GM18907 (cell line): ENCODE measurements around the gene CSNK2A3.
"Not testable (repeated sequence)": the region's sequence is repeated elsewhere in the genome, so short reads cannot be mapped to it uniquely, and the experiment has no call there.

ENCODE experiments used
- ATAC-seq: cut with Tn5 transposase; IDR thresholded peaks from one replicate; pipeline ENCODE4 v1.9.1; 2021; ENCODE audit warnings: mild to moderate bottlenecking, moderate library complexity; ENCODE audit not compliant: unreplicated experiment

CSNK2A3 gene

GRCh38 chr11:11380340-11380739 lies 27.3 kb upstream of the CSNK2A3 start:
- ATAC-seq, result no peak

DNA sequence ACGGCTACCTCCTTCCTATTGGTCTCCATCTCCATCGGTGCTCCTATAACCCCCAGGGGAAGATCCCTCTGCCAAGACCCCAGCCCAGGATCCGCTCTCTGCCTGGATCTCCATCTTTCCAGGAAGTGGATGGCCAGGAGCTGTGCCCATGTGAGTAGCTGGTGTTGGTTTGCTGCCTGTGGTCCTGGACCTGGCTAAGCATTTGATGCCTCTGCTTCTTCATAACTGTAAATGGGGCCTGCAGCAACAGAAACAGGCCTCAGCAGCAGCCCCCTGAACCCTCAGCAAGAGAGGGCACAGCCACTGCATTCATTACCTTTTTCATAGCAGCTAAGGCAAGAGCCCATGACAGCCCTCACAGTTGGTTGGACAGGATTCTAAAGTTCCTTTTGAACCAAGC lies 26.6 kb upstream of the CSNK2A3 start:
- ATAC-seq, result no peak

GRCh38 chr11:11378184-11378940 lies 25.3 kb upstream of the CSNK2A3 start:
- ATAC-seq, result no peak

DNA sequence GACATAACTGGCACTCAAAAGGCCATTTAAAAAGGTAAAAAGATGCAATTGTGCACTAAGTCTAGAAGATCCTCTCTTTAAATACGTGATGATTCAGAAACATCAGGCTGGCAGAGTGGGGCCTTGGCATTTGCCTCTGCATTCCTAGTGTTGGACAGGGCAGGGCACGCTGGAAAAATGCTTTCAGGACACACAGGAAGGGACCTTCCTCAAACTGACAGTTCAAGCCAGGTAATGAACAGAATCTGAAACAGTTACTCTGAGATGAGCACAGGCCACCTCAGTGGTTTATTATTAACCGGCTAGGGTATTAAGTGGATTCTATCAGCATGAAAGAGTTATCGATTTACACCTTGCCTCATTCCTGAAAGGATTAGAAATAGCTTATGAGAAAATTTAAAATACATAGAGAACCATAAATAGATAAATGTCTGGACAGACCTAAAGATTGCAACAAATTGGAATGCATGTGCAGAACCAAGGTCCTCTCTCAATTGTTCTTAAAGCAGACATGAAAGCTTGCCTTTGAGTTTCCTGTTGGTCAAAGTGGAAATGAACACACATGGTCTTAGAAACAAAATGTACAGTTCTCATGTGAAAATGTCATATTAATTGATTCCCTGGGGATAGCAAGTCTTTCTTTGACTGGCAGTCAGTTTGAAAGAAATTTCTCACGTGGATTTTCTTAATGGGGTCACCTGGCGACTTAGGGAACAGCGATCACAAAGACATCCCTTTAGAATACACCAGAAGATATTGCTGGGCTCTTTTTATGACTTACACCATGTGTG lies 21.5 kb upstream of the CSNK2A3 start:
- peak; percentile 85 for ATAC-seq

GRCh38 chr11:11373934-11374333 lies 20.9 kb upstream of the CSNK2A3 start:
- no peak for ATAC-seq

- ATAC-seq, result no peak
Observed at GRCh38 chr11:11372461-11372860, 19.4 kb upstream of the CSNK2A3 start.

GRCh38 chr11:11370962-11371303 lies 17.9 kb upstream of the CSNK2A3 start:
- ATAC-seq, result no peak

DNA sequence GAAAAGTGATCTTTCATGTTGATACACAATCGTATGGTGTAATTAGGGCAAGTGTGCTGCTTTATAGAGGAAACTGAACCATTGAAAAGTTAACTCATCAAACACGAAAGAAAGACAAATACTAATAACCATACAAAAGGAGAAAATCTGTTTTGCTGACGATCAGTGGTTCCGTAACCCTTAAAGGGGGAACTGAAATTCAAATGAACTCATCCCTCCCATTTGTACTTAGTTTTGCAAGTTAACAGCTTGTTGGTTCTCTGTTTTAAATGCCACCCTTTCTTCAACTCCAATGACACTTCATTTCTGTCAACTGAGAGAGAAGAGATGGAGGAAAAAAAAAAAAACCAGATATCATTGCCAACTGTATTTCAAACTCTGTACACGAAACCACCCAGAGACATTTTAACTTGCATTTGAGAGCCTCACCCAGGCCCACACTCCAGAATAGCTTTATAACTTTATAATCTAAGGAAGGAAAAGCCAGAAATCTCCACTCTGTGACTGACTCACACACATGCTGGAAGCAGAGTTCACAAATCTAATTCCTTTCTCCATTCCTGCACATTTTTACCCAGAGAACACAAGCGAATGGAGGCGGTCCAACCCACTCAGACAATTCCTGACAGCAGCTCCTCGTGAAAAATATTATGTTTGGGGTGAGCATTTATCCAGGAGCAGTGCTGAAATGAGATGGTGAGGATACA lies 17.4 kb upstream of the CSNK2A3 start:
- ATAC-seq, result no peak

DNA sequence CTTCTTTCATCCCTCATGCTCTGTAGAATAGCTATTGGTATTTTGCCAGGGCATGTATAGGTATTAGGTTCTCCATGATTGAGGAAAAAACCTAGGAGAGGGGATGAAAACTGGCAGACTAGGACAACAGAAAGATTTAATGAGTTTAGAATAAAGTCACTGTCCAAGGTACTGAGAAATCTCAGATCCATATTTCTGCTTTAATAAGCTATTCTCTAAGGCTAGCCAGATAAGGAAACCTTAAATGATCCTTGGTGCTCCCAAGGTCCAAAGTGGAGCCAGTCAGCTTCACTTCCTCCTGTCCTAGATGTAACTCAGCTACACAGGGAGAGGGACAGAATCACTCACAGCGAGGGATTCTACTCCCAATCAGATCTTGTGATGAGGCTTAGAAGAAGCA lies 13.7 kb upstream of the CSNK2A3 start:
- ATAC-seq, result no peak

DNA sequence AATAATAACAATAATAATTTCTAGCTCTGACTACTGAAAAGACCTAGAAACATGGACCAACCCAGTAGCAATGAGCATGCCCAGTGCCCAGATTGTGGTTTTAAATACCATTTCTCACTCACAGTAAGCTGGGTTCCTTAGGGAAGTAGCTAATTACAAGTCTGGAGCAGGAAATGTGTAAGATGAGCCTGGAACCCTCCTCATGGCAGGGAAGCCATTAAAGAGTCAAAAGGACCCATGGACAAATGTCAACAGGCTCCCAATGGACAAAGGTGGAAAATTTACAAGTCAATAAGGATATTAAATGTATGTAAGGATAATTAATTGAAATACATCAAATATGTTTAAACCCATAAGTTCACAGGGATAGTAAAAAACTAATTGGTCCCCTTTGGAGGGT lies 10.6 kb upstream of the CSNK2A3 start:
- no peak for ATAC-seq

GRCh38 chr11:11359611-11360010 lies 6.6 kb upstream of the CSNK2A3 start:
- ATAC-seq, result no peak

GRCh38 chr11:11356842-11357241 lies 3.8 kb upstream of the CSNK2A3 start:
- no peak for ATAC-seq

GRCh38 chr11:11351851-11352250 lies 1.2 kb downstream of the CSNK2A3 start:
- ATAC-seq, result not testable (repeated sequence)

DNA sequence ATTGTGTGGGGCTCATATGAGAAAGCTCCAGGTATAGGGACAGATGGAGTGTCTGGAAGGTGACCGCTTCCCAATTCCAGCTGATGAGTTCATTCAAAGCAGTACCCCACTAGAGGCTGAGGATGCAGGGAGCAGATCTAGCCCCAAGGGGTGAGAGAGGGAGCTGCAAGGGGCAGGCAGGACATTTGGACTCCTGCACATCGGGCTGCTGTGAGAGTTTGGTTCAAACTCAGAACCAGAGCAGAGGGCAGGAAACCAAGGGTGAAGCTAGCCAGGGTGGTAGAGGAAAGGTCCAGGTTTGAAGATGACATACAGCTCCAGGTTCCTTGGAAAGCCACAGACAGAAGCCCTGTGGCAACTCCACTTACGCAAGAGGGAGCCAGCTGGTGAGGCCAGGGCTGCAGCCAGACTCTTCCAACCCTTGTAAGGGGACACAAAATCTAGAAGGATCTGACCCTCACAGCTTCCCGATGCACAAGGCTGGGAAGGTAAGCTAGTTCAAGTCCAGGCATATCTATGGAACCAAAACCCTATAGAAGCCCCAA lies 1.9 kb downstream of the CSNK2A3 start:
- no peak for ATAC-seq

- ATAC-seq, result no peak
Observed at GRCh38 chr11:11349870-11350337, 3.1 kb downstream of the CSNK2A3 start.

DNA sequence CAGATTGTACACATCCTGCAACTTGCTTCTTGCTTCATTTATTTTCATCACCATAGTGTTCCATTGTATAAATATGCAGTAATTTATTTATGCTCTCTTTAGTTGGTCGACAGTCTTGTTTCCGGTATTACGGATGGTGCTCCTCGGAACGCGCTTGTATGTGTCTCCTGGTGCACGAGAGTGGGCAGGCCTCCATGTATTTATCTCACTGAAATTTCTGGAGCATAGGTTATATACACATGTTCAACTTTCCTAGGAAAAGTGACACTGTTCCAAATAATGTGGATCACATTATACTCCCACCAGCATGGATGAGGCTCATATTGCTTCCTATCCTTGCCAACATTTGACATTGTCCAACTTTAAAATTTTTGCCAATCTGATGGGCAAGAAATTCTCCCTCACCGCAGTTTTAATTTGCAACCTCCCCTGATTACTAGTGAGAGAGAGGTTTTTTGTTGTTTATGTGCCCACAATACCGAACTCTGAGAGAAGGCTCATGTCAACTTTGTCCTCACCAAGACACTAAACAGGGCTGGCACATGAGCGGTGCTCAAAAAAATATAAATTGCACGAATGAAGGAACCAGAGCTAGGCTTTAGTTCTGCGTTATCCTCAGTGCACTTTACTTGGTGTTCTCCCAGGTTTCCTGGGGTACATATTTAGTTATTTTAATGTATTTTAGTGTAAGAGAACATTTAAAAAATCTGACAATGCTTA lies 3.8 kb downstream of the CSNK2A3 start:
- ATAC-seq, result no peak

DNA sequence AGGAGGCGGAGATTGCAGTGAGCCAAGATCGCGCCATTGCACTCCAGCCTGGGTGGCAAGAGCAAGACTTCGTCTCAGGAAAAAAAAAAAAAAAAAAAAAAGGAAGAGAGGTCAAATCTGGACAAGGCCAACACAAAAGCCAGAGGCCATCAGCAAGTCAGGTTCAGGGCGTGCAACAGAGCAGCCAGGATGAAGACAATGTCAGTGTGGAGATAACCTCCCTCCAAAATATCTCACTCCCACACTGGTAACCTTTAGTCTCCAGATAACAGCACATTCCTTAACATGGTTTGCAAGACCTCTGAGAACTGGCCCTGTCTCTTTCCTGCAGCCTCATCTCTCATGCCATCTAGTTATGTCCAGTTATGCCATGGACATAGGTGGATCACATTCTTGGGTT lies 4.7 kb downstream of the CSNK2A3 start:
- no peak for ATAC-seq

DNA sequence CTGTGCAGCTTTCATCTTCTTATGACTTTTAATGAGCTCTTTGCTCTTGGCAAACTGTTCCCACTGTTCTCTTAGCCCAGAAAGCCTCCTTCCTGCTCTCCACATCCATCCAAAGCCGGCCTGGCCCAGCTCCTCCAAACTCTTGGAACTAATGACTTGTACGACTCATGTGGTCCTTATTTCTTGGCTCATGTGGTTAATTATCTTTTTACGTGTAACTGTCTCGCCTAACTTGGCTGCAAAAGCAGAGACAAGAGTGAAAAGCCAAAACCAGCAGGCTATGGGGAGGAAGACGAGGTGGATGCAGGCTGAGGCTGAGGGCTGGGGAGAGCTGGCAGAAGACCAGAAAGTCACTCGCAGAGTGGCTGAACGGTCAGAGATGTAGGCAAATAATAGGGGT lies 5.5 kb downstream of the CSNK2A3 start:
- no peak for ATAC-seq

GRCh38 chr11:11346303-11346702 lies 6.7 kb downstream of the CSNK2A3 start:
- ATAC-seq, result no peak

GRCh38 chr11:11345099-11345498 lies 8.0 kb downstream of the CSNK2A3 start:
- no peak for ATAC-seq

DNA sequence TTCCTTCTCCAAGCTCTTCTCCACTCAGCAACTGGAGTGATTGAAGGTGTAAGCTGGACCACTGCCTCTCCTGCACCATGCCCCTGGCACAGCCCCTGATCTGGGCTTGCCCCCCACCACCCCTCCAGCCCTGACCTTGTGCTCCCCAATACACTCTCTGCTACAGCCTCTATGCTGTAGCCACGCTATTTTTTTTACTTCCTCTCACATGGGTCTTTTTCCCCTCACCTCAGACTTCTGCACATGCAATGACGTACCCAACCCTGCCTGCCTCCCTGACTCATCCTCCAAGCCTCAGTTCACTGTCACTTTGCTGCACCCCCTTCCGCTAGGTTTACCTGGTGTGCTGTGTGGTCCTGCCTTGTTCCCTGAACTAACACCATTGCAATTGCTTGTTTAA lies 9.0 kb downstream of the CSNK2A3 start:
- ATAC-seq, result no peak
